ENCODE results near the gene MCRIP1. TPM values are rescaled to one million over a fixed set of nuclear protein-coding genes. Genes with fewer than 3 reads are reported as not detected.

The MCRIP1 gene
- total and polyA plus RNA-seq, 2 of the 13 experiments (the other 11 are each of a cell fraction or from before 2014, with no cell fraction given) = 79.7 to 84.9 TPM

DNA sequence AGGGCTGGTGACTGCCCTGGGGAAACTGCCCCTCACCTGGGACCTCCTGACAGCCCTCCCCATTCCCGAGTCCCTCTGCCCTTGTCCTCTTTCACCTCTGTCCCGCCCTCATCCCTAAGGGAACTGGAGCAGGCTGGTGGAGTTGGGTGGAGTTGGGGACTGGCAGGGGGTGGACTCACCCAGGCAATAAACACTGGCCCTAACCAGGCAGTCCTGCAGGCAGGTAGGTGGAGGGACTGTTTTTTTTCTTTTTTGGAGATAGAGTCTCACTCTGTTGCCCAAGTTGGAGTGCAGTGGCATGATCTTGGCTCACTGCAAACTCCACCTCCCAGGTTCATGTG, 17.5 kb downstream of the MCRIP1 start:
- no peaks in the 10 kb centered on the region for H3K9me3 ChIP-seq (ENCODE audit: low read length)
- no peak for FAIRE-seq
- no peak overlapping the region for H3K27ac ChIP-seq (ENCODE audit: extremely low read length, insufficient read depth, low read length)
- peak overlapping the region in 1 of 3 experiments; percentile 49; a peak in 1 of 6 replicates for H3K4me3 ChIP-seq (replicated peaks in 1 of 3; ENCODE audit: insufficient read depth in 1 of 3, low read depth in 2 of 3, low read length in 3 of 3)
- WGBS (ENCODE audit: low lambda C conversion rate) = 10% methylated on average over 2 of the region's 2 CpGs
- H2AFZ ChIP-seq (ENCODE audit: low read length) = peak overlapping the region; percentile 64
- no peaks in the 10 kb centered on the region for H4K20me1 ChIP-seq (ENCODE audit: insufficient read depth, low read length)
- H3K9ac ChIP-seq (ENCODE audit: insufficient read depth, low read depth, low read length) = peak overlapping the region; percentile 24; the same call in 1 of the 2 replicates
- CTCF ChIA-PET (ENCODE audit: low intra/inter-chr PET ratio, low total read pairs) = no interaction called here
- ATAC-seq = no peak; the same call in 2 of the 3 replicates
- in situ Hi-C loops (cut with HindIII; ENCODE audit: extremely low pct_ligation_motif_present, low pct_unique_long_range_greater_than_20kb) (no loop called here), intact Hi-C loops (cut with micrococcal nuclease; ENCODE audit: unreplicated experiment) (no loop called here)
- TF ChIP-seq ZNF24 (IDR thresholded peaks at IDR 0.05) = no peak
- TF ChIP-seq, protein P1, sequence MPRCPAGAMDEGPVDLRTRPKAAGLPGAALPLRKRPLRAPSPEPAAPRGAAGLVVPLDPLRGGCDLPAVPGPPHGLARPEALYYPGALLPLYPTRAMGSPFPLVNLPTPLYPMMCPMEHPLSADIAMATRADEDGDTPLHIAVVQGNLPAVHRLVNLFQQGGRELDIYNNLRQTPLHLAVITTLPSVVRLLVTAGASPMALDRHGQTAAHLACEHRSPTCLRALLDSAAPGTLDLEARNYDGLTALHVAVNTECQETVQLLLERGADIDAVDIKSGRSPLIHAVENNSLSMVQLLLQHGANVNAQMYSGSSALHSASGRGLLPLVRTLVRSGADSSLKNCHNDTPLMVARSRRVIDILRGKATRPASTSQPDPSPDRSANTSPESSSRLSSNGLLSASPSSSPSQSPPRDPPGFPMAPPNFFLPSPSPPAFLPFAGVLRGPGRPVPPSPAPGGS (CRISPR knock-in tag; IDR thresholded peaks at IDR 0.05) = 0 out of 2 replicates have a peak, but pooled peaks have one; percentile 27
- TF ChIP-seq ZNF598 (CRISPR knock-in tag; IDR thresholded peaks at IDR 0.05; ENCODE audit: borderline replicate concordance) = 0 out of 2 replicates have a peak, but pooled peaks have one; percentile 6
- H3K27me3 ChIP-seq (ENCODE audit: control insufficient read depth in 1 of 2, insufficient read depth in 2 of 2, low read length in 2 of 2) = peaks cover 6 to 14% of the 10 kb centered on the region in 2 experiments; a peak in 4 of 5 replicates
- POLR2A ChIA-PET = interaction anchor here (0.7 to 1.6 kb wide), 13 partner anchors 9 to 180 kb away, joined by 3 to 11 read pairs (median 5); partner anchors contain the start of genes CCDC137, MCRIP1 and P4HB
- no peaks in the 10 kb centered on the region for H3K79me2 ChIP-seq (ENCODE audit: insufficient read depth, low read length)
- H3K36me3 ChIP-seq (replicated peaks in 1 of 2; ENCODE audit: control insufficient read depth in 1 of 2, insufficient read depth in 2 of 2, low read length in 2 of 2) = no peaks in the 10 kb centered on the region
- H3K4me1 ChIP-seq (ENCODE audit: insufficient read depth, low read length) = peaks cover 36% of the 10 kb centered on the region
- BruUV-seq (replicated peaks) = no TSS peak
- peak overlapping the region; percentile 67 for H3K4me2 ChIP-seq (ENCODE audit: low read depth, low read length)
- no peak for DNase-seq (ENCODE audit: low spot score)

DNA sequence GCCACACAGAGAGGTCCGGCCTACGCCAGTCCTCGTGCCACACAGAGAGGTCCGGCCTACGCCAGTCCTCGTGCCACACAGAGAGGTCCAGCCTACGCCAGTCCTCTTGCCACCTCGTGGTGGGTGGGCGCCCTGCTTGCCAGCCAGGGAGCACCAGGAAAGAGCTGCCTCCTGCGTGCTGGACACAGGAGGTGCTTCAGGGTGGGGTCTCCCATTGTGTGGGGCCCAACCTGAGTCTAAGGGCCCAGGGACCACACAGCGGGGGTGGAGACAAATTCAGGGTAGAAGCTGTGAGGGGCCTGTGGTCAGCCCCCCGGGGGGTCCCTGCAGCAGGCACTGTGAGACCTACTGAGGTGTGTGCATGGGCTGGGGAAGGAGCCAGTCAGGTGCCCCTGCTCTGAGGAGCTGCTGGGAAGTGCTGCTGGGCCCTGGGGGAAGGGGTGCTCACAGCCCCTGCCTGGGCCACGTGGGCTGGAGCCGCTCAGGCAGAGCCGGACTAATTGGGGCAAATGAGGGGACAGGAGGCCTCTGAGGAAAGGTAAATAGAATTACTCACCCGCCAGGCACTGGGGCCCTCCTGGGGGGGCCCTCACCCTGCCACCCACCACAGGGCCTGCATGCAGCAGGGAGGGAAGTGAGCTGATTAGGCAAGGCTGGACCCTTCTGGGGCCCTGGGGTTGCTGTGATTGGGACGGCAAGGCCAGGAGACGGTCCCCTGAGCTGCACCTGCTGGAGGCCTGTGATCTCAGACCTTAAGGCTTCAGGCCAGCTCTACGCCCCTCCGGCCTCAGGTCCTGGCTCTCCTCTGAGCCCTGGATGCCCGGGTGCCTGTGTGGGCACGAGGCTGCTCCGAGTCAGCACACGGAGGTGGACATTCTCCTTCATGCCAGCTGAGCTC, 18.1 kb downstream of the MCRIP1 start:
- ChIA-PET POLR2A (interaction anchor here (0.7 to 1.6 kb wide), 12 partner anchors 8 to 181 kb away, joined by 3 to 11 read pairs (median 5); partner anchors contain the start of genes MCRIP1 and P4HB), CTCF (ENCODE audit: low intra/inter-chr PET ratio, low total read pairs) (no interaction called here)
- DNase-seq (ENCODE audit: low spot score) = peak; percentile 47
- intact Hi-C loops (cut with micrococcal nuclease; ENCODE audit: unreplicated experiment) (no loop called here), in situ Hi-C loops (cut with HindIII; ENCODE audit: extremely low pct_ligation_motif_present, low pct_unique_long_range_greater_than_20kb) (no loop called here)
- Histone ChIP-seq H3K36me3 (replicated peaks in 1 of 2; ENCODE audit: control insufficient read depth in 1 of 2, insufficient read depth in 2 of 2, low read length in 2 of 2) (no peaks in the 10 kb centered on the region), H3K4me2 (ENCODE audit: low read depth, low read length) (peak overlapping the region; percentile 67), H3K27me3 (ENCODE audit: control insufficient read depth in 1 of 2, insufficient read depth in 2 of 2, low read length in 2 of 2) (peaks cover 6 to 19% of the 10 kb centered on the region in 2 experiments; a peak in 4 of 5 replicates), H3K4me1 (ENCODE audit: insufficient read depth, low read length) (peaks cover 36% of the 10 kb centered on the region), H2AFZ (ENCODE audit: low read length) (peak overlapping the region; percentile 64), H3K9ac (ENCODE audit: insufficient read depth, low read depth, low read length) (peak overlapping the region; percentile 24; the same call in 1 of the 2 replicates), H3K9me3 (ENCODE audit: low read length) (no peaks in the 10 kb centered on the region), H3K27ac (ENCODE audit: extremely low read length, insufficient read depth, low read length) (no peak overlapping the region), H3K79me2 (ENCODE audit: insufficient read depth, low read length) (no peaks in the 10 kb centered on the region), H4K20me1 (ENCODE audit: insufficient read depth, low read length) (no peaks in the 10 kb centered on the region), H3K4me3 (replicated peaks in 1 of 3; ENCODE audit: insufficient read depth in 1 of 3, low read depth in 2 of 3, low read length in 3 of 3) (peak overlapping the region in 1 of 3 experiments; percentile 49; a peak in 1 of 6 replicates)
- BruUV-seq (replicated peaks) = no TSS peak
- ATAC-seq = peak; percentile 65
- FAIRE-seq = no peak
- WGBS (ENCODE audit: low lambda C conversion rate) = 33% methylated on average over 12 of the region's 24 CpGs
- TF ChIP-seq, protein P2, sequence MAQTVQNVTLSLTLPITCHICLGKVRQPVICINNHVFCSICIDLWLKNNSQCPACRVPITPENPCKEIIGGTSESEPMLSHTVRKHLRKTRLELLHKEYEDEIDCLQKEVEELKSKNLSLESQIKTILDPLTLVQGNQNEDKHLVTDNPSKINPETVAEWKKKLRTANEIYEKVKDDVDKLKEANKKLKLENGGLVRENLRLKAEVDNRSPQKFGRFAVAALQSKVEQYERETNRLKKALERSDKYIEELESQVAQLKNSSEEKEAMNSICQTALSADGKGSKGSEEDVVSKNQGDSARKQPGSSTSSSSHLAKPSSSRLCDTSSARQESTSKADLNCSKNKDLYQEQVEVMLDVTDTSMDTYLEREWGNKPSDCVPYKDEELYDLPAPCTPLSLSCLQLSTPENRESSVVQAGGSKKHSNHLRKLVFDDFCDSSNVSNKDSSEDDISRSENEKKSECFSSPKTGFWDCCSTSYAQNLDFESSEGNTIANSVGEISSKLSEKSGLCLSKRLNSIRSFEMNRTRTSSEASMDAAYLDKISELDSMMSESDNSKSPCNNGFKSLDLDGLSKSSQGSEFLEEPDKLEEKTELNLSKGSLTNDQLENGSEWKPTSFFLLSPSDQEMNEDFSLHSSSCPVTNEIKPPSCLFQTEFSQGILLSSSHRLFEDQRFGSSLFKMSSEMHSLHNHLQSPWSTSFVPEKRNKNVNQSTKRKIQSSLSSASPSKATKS (CRISPR knock-in tag; IDR thresholded peaks at IDR 0.05) = no peak
- TF ChIP-seq SAP130 (CRISPR knock-in tag; IDR thresholded peaks at IDR 0.05; ENCODE audit: low read depth) (peak; percentile 81), SMAD1 (CRISPR knock-in tag; IDR thresholded peaks at IDR 0.05; ENCODE audit: borderline replicate concordance, low read depth) (no peak), MAZ (IDR thresholded peaks at IDR 0.05; ENCODE audit: borderline replicate concordance, low read depth, low read length) (peak; percentile 50; the same call in 1 of the 2 replicates), MAZ (CRISPR knock-in tag; IDR thresholded peaks at IDR 0.05; ENCODE audit: low read depth) (peak; percentile 61; the same call in 1 of the 2 replicates), GFI1 (CRISPR knock-in tag; IDR thresholded peaks at IDR 0.05; ENCODE audit: borderline replicate concordance) (peak; percentile 64; the same call in 1 of the 2 replicates), NFIC (IDR thresholded peaks at IDR 0.05; ENCODE audit: low read length) (no peak), MED13 (CRISPR knock-in tag; IDR thresholded peaks at IDR 0.05) (no peak), PHF21A (CRISPR knock-in tag; IDR thresholded peaks at IDR 0.05) (peak; percentile 80), ZNF614 (CRISPR knock-in tag; IDR thresholded peaks at IDR 0.05; ENCODE audit: borderline replicate concordance) (no peak)
